Measurements from ENCODE around the gene YBX2.

YBX2 gene

GRCh38 chr17:7322520-7323194, 28.2 kb upstream of the YBX2 start:
- DNase-seq, result no peak

GRCh38 chr17:7321466-7321865, 27.0 kb upstream of the YBX2 start:
- DNase-seq, result no peak

GRCh38 chr17:7318121-7318860, 23.9 kb upstream of the YBX2 start:
- no peak for DNase-seq

- DNase-seq, result no peak
These were observed 22.8 kb upstream of the YBX2 start for GRCh38 chr17:7317161-7317803.

- DNase-seq, result no peak
These were observed 21.3 kb upstream of the YBX2 start for GRCh38 chr17:7315570-7316235.

GRCh38 chr17:7314719-7315569, 20.5 kb upstream of the YBX2 start, which contains the start of gene GPS2:
TSS of gene GPS2 (minus strand) at chr17:7315360. CDS start at chr17:7315052, 308 bp downstream.
- peak; percentile 97 for DNase-seq

- peak; percentile 62 for DNase-seq
These were observed 19.7 kb upstream of the YBX2 start for GRCh38 chr17:7313890-7314718.

GRCh38 chr17:7313088-7313889, 18.9 kb upstream of the YBX2 start:
- DNase-seq, result peak; percentile 76

GRCh38 chr17:7312432-7313087, 18.1 kb upstream of the YBX2 start:
- no peak for DNase-seq

- no peak for DNase-seq
These were observed 16.8 kb upstream of the YBX2 start for GRCh38 chr17:7311110-7311705.

GRCh38 chr17:7309628-7310027, 15.2 kb upstream of the YBX2 start:
- DNase-seq, result peak; percentile 43

GRCh38 chr17:7308625-7309433, 14.4 kb upstream of the YBX2 start:
- peak; percentile 92 for DNase-seq

- DNase-seq, result peak; percentile 65
These were observed 13.5 kb upstream of the YBX2 start for GRCh38 chr17:7307686-7308624.

GRCh38 chr17:7306911-7307685, 12.7 kb upstream of the YBX2 start, which contains the start of gene EIF5A:
TSS of gene EIF5A (plus strand) at chr17:7307628. CDS start at chr17:7309636, 2,008 bp downstream.
- peak; percentile 100 for DNase-seq

- DNase-seq, result no peak
These were observed 9.7 kb upstream of the YBX2 start for GRCh38 chr17:7304179-7304578.

GRCh38 chr17:7296189-7296861, 1.9 kb upstream of the YBX2 start:
- peak; percentile 94 for DNase-seq

Measured in islet precursor cell (in vitro differentiated cells).